ENCODE measurements around the gene CMTR1. TPM values are rescaled to one million over a fixed set of nuclear protein-coding genes. Genes with fewer than 3 reads are reported as not detected.

CMTR1 gene
- total RNA-seq, 1 experiment from 2014 or later: 34.8 TPM

DNA sequence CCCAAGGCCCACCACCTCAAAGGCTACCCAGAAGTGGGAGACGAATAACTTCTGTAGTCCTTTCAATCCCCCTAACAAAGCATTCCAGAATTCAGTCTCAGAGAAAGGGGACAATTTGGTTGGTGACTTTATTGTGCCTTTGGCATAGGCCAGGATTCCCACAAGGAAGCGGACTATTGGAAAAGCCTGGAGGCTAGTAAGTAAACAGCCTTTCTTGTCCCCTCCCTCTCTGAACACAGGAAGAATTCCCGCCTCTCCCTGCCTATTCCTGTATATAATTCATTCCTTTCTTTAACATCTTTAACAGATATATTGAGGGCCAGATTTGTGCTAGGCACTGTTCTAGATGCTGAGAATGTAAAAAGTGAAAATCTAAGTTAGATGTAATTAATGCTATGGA lies 43.2 kb upstream of the CMTR1 start:
- no peak overlapping the region for H3K4ac ChIP-seq (ENCODE audit: low read depth, low read length)
- no peak overlapping the region for H2BK5ac ChIP-seq (ENCODE audit: insufficient read length, low read length)
- DNase-seq: no peak
- H3K9ac ChIP-seq (ENCODE audit: extremely low read depth, insufficient read length, low read length): no peak overlapping the region
- H2BK15ac ChIP-seq (ENCODE audit: low read depth, low read length): no peak overlapping the region
- no peak overlapping the region for H3K56ac ChIP-seq (ENCODE audit: insufficient read length, low read depth, low read length)
- H3K9me3 ChIP-seq (ENCODE audit: control insufficient read depth, low read depth, low read length): no peaks in the 10 kb centered on the region
- H3K79me1 ChIP-seq (ENCODE audit: insufficient read depth, low read depth, low read length, poor library complexity, severe bottlenecking): no peaks in the 10 kb centered on the region
- no peaks in the 10 kb centered on the region for H3K27me3 ChIP-seq (ENCODE audit: insufficient read depth, low read length)
- H2BK12ac ChIP-seq (ENCODE audit: insufficient read length, low read depth, low read length): no peak overlapping the region
- Mint-ChIP-seq H3K4me3 (no peak overlapping the region), H3K27ac (no peak overlapping the region), H3K36me3 (ENCODE audit: insufficient read depth in 1 of 3, low read depth in 3 of 3) (peaks cover 0 to 24% (median 10%) of the 10 kb centered on the region in 3 experiments; a peak in 4 of 7 replicates), H3K9me3 (no peaks in the 10 kb centered on the region), H3K4me1 (no peaks in the 10 kb centered on the region), H3K27me3 (ENCODE audit: low read depth) (no peaks in the 10 kb centered on the region)
- no peak overlapping the region for H3T11ph ChIP-seq (ENCODE audit: low read length)
- H2BK20ac ChIP-seq (ENCODE audit: low read depth, low read length, poor library complexity, severe bottlenecking): no peak overlapping the region
- no peak overlapping the region for H4K5ac ChIP-seq (ENCODE audit: insufficient read length, low read depth, low read length)
- TF ChIP-seq, protein P1, sequence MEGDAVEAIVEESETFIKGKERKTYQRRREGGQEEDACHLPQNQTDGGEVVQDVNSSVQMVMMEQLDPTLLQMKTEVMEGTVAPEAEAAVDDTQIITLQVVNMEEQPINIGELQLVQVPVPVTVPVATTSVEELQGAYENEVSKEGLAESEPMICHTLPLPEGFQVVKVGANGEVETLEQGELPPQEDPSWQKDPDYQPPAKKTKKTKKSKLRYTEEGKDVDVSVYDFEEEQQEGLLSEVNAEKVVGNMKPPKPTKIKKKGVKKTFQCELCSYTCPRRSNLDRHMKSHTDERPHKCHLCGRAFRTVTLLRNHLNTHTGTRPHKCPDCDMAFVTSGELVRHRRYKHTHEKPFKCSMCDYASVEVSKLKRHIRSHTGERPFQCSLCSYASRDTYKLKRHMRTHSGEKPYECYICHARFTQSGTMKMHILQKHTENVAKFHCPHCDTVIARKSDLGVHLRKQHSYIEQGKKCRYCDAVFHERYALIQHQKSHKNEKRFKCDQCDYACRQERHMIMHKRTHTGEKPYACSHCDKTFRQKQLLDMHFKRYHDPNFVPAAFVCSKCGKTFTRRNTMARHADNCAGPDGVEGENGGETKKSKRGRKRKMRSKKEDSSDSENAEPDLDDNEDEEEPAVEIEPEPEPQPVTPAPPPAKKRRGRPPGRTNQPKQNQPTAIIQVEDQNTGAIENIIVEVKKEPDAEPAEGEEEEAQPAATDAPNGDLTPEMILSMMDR (conservative IDR thresholded peaks at IDR 0.05): no peak
- H2AFZ ChIP-seq (ENCODE audit: low read length): no peak overlapping the region
- H3K14ac ChIP-seq (ENCODE audit: insufficient read depth, low read length): no peak overlapping the region
- WGBS (ENCODE audit: extremely low coverage, insufficient read length, low lambda C conversion rate): no CpG with 5 or more reads among the region's 3 CpGs
- no peak overlapping the region for H4K91ac ChIP-seq (ENCODE audit: insufficient read length, low read depth, low read length)
- no peaks in the 10 kb centered on the region for H3K23me2 ChIP-seq (ENCODE audit: insufficient read length, low read depth, low read length, poor library complexity, severe bottlenecking)
- H3K27ac ChIP-seq (ENCODE audit: insufficient read length, low read depth, low read length): no peak overlapping the region
- H2BK120ac ChIP-seq (ENCODE audit: low read depth, low read length, poor library complexity, severe bottlenecking): no peak overlapping the region
- H4K20me1 ChIP-seq (ENCODE audit: control insufficient read depth, insufficient read depth, insufficient read length): no peaks in the 10 kb centered on the region
- no peak overlapping the region for H3K23ac ChIP-seq (ENCODE audit: insufficient read length, low read depth, low read length)
- H3K79me2 ChIP-seq (ENCODE audit: insufficient read depth, low read length): no peaks in the 10 kb centered on the region
- no peak overlapping the region for H4K8ac ChIP-seq (replicated peaks; ENCODE audit: insufficient read length, low read depth, low read length)
- no peak overlapping the region for H3K18ac ChIP-seq (ENCODE audit: insufficient read length, low read depth, low read length)
- H3K4me1 ChIP-seq (ENCODE audit: insufficient read depth, low read length): no peaks in the 10 kb centered on the region
- H2AK5ac ChIP-seq (ENCODE audit: insufficient read length, low read length): no peak overlapping the region
- H3K4me2 ChIP-seq (ENCODE audit: insufficient read depth, insufficient read length, low read length): no peak overlapping the region

Data from H9 (cell line).